ENCODE measurements around the gene RPRD1B.

RPRD1B gene

GRCh38 chr20:38078084-38078483 lies 44.5 kb downstream of the RPRD1B start:
- H3K27me3 ChIP-seq: no peaks in the 10 kb centered on the region
- no peak for DNase-seq
- peaks cover 2% of the 10 kb centered on the region for H3K9me3 ChIP-seq
- no peaks in the 10 kb centered on the region for H3K4me1 ChIP-seq
- H3K4me3 ChIP-seq (ENCODE audit: low read depth, low read length): no peak overlapping the region
- H3K36me3 ChIP-seq: peaks cover 52% of the 10 kb centered on the region
- TF ChIP-seq, protein P1, sequence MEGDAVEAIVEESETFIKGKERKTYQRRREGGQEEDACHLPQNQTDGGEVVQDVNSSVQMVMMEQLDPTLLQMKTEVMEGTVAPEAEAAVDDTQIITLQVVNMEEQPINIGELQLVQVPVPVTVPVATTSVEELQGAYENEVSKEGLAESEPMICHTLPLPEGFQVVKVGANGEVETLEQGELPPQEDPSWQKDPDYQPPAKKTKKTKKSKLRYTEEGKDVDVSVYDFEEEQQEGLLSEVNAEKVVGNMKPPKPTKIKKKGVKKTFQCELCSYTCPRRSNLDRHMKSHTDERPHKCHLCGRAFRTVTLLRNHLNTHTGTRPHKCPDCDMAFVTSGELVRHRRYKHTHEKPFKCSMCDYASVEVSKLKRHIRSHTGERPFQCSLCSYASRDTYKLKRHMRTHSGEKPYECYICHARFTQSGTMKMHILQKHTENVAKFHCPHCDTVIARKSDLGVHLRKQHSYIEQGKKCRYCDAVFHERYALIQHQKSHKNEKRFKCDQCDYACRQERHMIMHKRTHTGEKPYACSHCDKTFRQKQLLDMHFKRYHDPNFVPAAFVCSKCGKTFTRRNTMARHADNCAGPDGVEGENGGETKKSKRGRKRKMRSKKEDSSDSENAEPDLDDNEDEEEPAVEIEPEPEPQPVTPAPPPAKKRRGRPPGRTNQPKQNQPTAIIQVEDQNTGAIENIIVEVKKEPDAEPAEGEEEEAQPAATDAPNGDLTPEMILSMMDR (IDR thresholded peaks at IDR 0.05; ENCODE audit: low read depth, low read length): no peak

- no peak for DNase-seq
- Histone ChIP-seq H3K4me3 (ENCODE audit: low read depth, low read length) (no peak overlapping the region), H3K36me3 (peaks cover 39% of the 10 kb centered on the region), H3K4me1 (no peaks in the 10 kb centered on the region), H3K9me3 (no peaks in the 10 kb centered on the region), H3K27me3 (no peaks in the 10 kb centered on the region)
- TF ChIP-seq, protein P1 (IDR thresholded peaks at IDR 0.05; ENCODE audit: low read depth, low read length): no peak
These were observed 45.8 kb downstream of the RPRD1B start for GRCh38 chr20:38079353-38079752.

- peaks cover 29% of the 10 kb centered on the region for H3K36me3 ChIP-seq
- DNase-seq: no peak
- H3K4me3 ChIP-seq (ENCODE audit: low read depth, low read length): no peak overlapping the region
- H3K27me3 ChIP-seq: no peaks in the 10 kb centered on the region
- H3K4me1 ChIP-seq: no peaks in the 10 kb centered on the region
- TF ChIP-seq, protein P1 (IDR thresholded peaks at IDR 0.05; ENCODE audit: low read depth, low read length): no peak
- no peaks in the 10 kb centered on the region for H3K9me3 ChIP-seq
These were observed 48.0 kb downstream of the RPRD1B start for GRCh38 chr20:38081575-38081974.

DNA sequence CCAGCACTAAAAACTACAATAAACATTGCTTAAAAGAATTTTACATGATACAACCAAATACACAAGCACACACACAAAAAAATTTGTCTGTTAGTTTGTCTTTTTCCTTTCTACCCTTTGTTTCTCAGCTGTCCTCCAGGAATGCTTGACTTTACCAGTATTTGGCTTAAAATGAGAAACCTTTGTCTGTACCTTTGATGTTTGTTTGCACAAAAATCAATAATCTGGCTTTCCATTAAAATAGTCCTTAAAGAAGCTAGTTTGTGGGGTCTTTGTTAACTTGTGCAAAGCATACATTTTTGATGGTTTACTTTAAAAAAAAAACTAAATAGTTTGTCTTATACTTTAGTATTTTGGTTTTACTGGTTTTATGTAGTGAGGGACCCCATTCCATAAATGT lies 49.3 kb downstream of the RPRD1B start:
- no peak for DNase-seq
- Histone ChIP-seq H3K9me3 (no peaks in the 10 kb centered on the region), H3K4me1 (no peaks in the 10 kb centered on the region), H3K4me3 (ENCODE audit: low read depth, low read length) (no peak overlapping the region), H3K36me3 (peaks cover 24% of the 10 kb centered on the region), H3K27me3 (no peaks in the 10 kb centered on the region)
- TF ChIP-seq, protein P1 (IDR thresholded peaks at IDR 0.05; ENCODE audit: low read depth, low read length): no peak

- H3K36me3 ChIP-seq: peaks cover 23% of the 10 kb centered on the region
These were observed 49.9 kb downstream of the RPRD1B start for GRCh38 chr20:38083338-38084048.

GRCh38 chr20:38084425-38084951 lies 50.9 kb downstream of the RPRD1B start:
- Histone ChIP-seq H3K9me3 (no peaks in the 10 kb centered on the region), H3K27me3 (no peaks in the 10 kb centered on the region), H3K4me1 (no peaks in the 10 kb centered on the region), H3K4me3 (ENCODE audit: low read depth, low read length) (no peak overlapping the region), H3K36me3 (peaks cover 18% of the 10 kb centered on the region)
- TF ChIP-seq, protein P1 (IDR thresholded peaks at IDR 0.05; ENCODE audit: low read depth, low read length): no peak
- no peak for DNase-seq

More at GRCh38 chr20:38083338-38084048, 49.9 kb downstream of the RPRD1B start:
- Histone ChIP-seq H3K4me3 (ENCODE audit: low read depth, low read length) (no peak overlapping the region), H3K27me3 (no peaks in the 10 kb centered on the region), H3K9me3 (no peaks in the 10 kb centered on the region), H3K4me1 (no peaks in the 10 kb centered on the region)
- DNase-seq: no peak
- TF ChIP-seq, protein P1 (IDR thresholded peaks at IDR 0.05; ENCODE audit: low read depth, low read length): no peak
